Muscle layer of duodenum (tissue), 2 donors: ENCODE data around the gene TMEM151A.
A peak's percentile ranks its signal among the peaks of the same experiment; 100 is the strongest.
"Not testable (repeated sequence)": the region's sequence is repeated elsewhere in the genome, so short reads cannot be mapped to it uniquely, and the experiment has no call there.

ENCODE experiments used
- H3K27ac ChIP-seq: one replicate; pipeline ENCODE4 v1.7.0; 2013; ENCODE audit warnings: mild to moderate bottlenecking, low read length
- H3K27me3 ChIP-seq: one replicate; pipeline ENCODE4 v1.7.0; 2013; ENCODE audit warnings: low read depth, mild to moderate bottlenecking, control low read depth, low read length
- H3K36me3 ChIP-seq, 2 donors: one replicate each; pipeline ENCODE4 v1.7.0; 2013; ENCODE audit warnings: low read length in 2 of 2, control low read depth in 1 of 2, mild to moderate bottlenecking in 1 of 2; ENCODE audit not compliant: insufficient read depth in 2 of 2, control insufficient read depth in 1 of 2
- H3K4me1 ChIP-seq, 2 donors: one replicate each; pipeline ENCODE4 v1.7.0; 2013; ENCODE audit warnings: low read length in 2 of 2, mild to moderate bottlenecking in 2 of 2, control low read depth in 1 of 2, moderate library complexity in 1 of 2; ENCODE audit not compliant: insufficient read depth in 2 of 2, control insufficient read depth in 1 of 2
- H3K4me3 ChIP-seq, 2 donors: one replicate each; pipeline ENCODE4 v1.7.0; 2013; ENCODE audit warnings: low read length in 2 of 2, low read depth in 1 of 2, mild to moderate bottlenecking in 1 of 2
- H3K9me3 ChIP-seq, 2 donors: one replicate each; pipeline ENCODE4 v1.7.0; 2013; ENCODE audit warnings: low read length in 2 of 2, control low read depth in 1 of 2, mild to moderate bottlenecking in 1 of 2; ENCODE audit not compliant: control insufficient read depth in 1 of 2
- donor health status: healthy.

TMEM151A gene

DNA sequence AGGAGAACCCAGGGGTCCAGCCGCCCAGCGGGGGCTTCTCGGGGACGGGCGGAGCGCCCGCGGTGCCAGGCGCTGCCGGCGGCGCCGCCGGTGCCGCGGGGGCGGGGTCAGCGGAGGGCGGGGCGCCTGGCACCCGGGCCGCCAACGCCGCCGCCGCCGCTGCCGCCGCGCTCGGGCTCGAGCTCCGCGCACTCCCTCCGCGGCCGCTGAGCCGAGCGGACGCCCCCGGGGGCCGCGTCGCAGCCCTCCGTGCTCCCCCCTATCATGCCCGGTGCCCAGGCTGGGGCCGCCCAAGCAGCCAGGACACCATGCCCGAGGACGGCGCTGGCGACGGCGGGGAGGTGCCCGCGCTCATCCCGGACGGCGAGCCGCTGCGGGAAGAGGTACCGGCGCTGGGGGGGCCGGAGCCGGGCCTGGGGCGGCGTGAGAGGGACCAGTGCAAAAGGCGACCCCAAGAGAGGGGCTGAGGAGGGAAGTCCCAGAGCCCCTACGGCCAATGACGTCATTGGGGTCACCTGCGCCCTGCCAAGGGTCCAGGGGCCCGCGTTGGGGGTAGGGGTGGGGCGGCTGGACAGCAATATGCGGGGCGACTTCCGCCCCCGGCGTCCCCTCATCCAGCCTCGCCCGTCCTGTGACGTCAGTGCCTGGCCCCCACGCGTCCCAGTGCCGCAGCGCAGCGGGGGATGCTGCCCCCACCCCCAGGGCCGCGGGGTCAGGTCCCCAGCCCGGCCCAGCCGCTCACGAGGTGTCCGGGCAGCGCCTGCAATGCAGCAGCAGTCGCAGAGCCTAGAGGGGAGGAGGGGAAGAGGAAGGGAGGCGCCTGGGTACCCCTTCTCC is at the start of gene TMEM151A:
TMEM151A (plus strand) TSS at position 189 of the 837 bp plus-strand sequence; CDS start at position 309, 120 bp downstream.
- no peaks in the 10 kb centered on the region for H3K9me3 ChIP-seq
- H3K4me3 ChIP-seq = peak within 1 kb of the TSS in 1 of 2 donors; percentile 48
- no peak within 1 kb of the TSS for H3K27ac ChIP-seq
- peaks cover 12 to 30% of the 10 kb centered on the region in 2 donors for H3K4me1 ChIP-seq
- H3K27me3 ChIP-seq = peaks cover 21% of the 10 kb centered on the region
- peaks cover 0 to 7% of the 10 kb centered on the region in 2 donors for H3K36me3 ChIP-seq

DNA sequence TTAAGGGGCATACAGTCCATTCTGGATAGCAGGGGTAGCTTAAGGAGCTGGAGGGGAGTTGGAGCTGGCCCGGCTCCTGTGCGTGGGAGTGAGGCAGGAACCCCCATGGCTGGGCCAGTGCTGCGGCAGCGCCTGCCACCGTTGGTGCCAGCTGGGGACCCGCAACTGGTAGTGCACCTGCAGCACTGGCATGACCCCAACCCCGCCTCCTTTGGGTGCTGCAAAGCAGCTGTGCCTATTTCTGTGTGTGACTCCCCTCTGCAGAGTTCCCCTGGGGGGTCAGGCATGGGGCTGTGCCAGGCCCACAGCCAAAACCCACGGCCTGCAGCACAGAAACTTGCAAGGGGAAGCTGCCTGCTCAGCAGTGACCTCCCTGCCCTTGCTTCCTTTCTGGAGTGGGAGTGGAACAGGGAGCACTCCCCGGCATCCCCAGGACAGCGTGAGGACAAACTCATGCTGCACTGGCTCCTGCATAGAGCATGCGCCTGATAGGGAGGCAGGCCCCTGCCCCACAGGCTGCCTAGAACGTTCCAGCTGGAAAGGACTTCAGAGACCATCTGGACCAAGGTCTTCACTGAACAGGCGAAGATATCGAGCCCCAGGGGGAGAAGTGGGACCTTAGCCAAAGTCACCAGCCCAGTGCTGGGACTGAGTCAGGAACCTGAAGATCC is 49.5 kb upstream of the TMEM151A start:
- no peaks in the 10 kb centered on the region for H3K4me1 ChIP-seq
- no peak overlapping the region for H3K27ac ChIP-seq
- H3K4me3 ChIP-seq = no peak overlapping the region
- H3K9me3 ChIP-seq = no peaks in the 10 kb centered on the region
- no peaks in the 10 kb centered on the region for H3K27me3 ChIP-seq
- peaks cover 37 to 68% of the 10 kb centered on the region in 2 donors for H3K36me3 ChIP-seq

DNA sequence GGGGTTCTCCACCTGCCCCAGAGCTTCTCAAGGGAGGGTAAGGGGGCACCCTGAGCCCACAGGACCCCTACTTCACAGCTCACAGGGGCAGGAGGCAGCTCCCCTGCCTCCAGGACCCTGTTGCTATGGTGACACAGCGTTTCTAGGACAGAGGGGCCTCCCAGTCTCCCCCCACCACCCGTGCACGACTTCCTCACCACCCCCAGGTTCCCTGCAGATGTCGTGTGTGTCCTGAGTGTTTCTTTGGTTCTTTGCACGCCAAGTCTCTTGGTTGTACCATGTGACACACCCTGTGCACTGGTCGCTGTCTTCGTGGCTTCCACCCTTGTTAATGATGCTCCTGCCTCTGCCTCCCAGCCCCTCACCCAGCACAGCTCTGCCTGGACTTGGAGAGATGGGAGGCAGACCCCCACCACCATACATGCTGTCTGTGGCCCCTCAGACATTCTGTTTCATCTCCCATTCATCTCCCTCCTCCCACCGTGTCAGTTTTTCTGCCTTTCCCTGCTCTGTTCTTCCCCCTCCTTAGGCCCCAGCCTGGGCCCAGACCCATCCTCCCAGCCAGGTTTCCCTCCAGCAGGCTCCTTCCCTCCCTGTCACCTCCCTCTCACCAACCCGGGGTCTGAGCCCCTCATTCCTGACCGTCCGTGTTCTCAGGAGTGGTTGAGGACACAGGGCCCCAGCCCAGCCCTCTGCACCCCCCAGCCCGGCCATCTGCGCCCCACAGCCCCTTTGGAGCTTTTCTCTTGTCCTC is 47.7 kb upstream of the TMEM151A start:
- no peaks in the 10 kb centered on the region for H3K27me3 ChIP-seq
- no peak overlapping the region for H3K4me3 ChIP-seq
- H3K27ac ChIP-seq = no peak overlapping the region
- H3K36me3 ChIP-seq = peaks cover 33 to 56% of the 10 kb centered on the region in 2 donors
- no peaks in the 10 kb centered on the region for H3K4me1 ChIP-seq
- H3K9me3 ChIP-seq = no peaks in the 10 kb centered on the region

DNA sequence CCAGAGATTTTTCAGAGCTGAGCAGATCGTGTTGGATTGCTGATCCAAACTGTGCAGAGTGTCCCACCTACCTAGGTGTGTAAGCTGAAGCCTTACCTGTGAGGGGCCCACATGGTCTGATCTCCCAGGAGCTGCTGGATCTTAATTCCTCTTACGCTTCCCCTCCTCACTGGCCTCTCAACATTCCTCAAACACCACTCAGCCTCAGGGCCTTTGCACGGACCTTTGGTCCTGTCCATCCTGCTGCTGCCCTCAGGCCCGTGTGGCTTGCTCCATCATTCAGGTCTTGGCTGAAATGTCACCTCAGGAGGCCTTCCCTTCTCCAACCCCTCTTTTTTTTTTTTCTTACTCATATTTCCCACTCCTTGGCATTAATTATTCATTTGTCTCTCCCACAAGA is 44.4 kb upstream of the TMEM151A start:
- no peak overlapping the region for H3K27ac ChIP-seq
- H3K9me3 ChIP-seq = no peaks in the 10 kb centered on the region
- H3K27me3 ChIP-seq = no peaks in the 10 kb centered on the region
- peaks cover 12 to 24% of the 10 kb centered on the region in 2 donors for H3K36me3 ChIP-seq
- no peak overlapping the region for H3K4me3 ChIP-seq
- no peaks in the 10 kb centered on the region for H3K4me1 ChIP-seq

DNA sequence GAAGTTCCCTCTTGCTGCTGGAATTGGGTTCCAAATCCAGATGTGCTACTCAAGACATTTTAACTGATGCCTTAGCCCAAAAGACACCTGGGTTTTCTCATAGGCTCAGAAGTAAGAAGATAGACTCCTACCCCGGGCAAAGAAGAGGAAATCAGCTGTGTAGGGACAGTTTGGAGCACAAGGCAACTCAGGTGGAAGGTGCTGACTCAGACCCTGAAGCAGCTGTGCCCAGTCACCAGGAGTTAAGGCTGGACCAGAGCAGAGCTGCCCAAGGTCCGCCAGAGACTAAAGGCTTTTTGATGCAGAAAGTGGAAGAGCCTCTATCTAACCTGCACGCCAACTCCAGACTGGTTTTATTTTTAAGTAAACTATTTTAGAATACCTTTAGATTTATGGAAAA is 43.9 kb upstream of the TMEM151A start:
- H3K4me1 ChIP-seq = no peaks in the 10 kb centered on the region
- peaks cover 12 to 19% of the 10 kb centered on the region in 2 donors for H3K36me3 ChIP-seq
- no peak overlapping the region for H3K4me3 ChIP-seq
- no peak overlapping the region for H3K27ac ChIP-seq
- H3K27me3 ChIP-seq = no peaks in the 10 kb centered on the region
- H3K9me3 ChIP-seq = no peaks in the 10 kb centered on the region

DNA sequence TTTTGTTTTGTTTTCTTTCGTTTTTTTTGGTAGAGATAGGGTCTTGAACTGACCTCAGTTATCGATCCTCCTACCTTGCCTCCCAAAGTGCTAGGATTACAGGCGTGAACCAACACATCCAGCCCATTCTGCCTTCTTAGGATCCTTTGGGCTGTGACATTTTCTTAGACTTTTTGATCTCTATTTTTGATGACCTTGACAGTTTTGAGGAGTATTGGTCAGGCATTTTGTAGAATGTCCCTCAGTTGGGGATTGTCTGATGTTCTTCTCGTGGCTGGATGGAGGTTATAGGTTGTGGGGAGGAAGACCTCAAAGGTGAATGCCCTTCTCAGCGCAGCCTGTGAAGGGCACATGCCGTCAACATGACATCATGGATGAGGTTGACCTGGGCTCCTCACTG is 42.8 kb upstream of the TMEM151A start:
- Histone ChIP-seq H3K4me3 (no peak overlapping the region), H3K27ac (no peak overlapping the region), H3K4me1 (no peaks in the 10 kb centered on the region), H3K27me3 (no peaks in the 10 kb centered on the region), H3K9me3 (no peaks in the 10 kb centered on the region), H3K36me3 (peaks cover 8 to 9% of the 10 kb centered on the region in 2 donors)

DNA sequence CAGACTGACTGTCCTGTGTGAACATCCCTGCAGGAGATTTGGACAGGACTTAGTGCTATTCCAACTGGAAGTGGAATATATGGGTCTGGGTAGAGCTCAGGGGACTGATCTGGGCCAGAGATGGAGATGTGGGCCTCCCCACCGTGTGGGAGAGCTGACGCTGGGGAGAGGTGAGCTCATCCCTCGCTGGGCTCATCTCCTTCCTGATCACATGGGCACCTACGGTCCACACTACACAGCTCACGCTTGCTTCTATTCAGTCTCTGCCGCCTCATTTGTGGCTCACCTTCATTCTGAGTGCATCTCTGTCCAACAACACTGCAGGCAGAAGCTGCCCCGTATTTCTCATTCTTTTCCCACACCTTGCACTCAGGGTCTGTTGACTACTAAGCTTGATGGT is 39.9 kb upstream of the TMEM151A start:
- H3K9me3 ChIP-seq = no peaks in the 10 kb centered on the region
- no peak overlapping the region for H3K4me3 ChIP-seq
- peaks cover 0 to 4% of the 10 kb centered on the region in 2 donors for H3K4me1 ChIP-seq
- no peaks in the 10 kb centered on the region for H3K27me3 ChIP-seq
- H3K36me3 ChIP-seq = peaks cover 0 to 3% of the 10 kb centered on the region in 2 donors
- no peak overlapping the region for H3K27ac ChIP-seq

DNA sequence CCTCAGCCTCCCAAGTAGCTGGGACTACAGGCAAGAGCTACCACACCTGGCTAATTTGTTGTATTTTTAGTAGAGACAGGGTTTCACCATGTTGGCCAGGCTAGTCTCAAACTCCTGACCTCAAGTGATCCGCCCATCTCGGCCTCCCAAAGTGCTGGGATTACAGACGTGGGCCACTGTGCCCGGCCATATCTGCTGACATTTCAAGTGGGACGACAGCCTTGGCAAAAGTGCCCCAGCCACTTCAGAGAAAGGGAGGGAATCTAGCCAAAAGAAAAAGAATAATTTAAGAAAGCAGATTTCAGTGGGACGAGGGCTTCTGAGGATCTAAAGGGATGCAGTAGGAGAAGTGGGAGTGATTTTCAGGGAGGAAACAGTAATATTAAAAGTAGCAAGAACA is 38.6 kb upstream of the TMEM151A start:
- H3K4me3 ChIP-seq, H3K27ac ChIP-seq, H3K4me1 ChIP-seq, H3K27me3 ChIP-seq, H3K9me3 ChIP-seq, H3K36me3 ChIP-seq: not testable (repeated sequence)

DNA sequence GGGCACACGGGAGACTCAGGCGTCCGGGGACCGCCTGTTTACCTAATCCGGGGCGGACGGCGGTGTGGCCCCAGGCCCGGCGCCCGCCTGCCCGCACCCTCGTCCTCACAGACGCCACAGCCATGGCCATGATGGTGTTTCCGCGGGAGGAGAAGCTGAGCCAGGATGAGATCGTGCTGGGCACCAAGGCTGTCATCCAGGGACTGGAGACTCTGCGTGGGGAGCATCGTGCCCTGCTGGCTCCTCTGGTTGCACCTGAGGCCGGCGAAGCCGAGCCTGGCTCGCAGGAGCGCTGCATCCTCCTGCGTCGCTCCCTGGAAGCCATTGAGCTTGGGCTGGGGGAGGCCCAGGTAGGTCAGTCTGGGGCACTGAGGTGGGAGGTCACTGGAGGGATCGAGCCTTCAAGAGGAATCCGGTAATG is 33.2 kb upstream of the TMEM151A start:
- Histone ChIP-seq H3K9me3 (no peaks in the 10 kb centered on the region), H3K27me3 (no peaks in the 10 kb centered on the region), H3K27ac (peak overlapping the region; percentile 20), H3K36me3 (peaks cover 9 to 26% of the 10 kb centered on the region in 2 donors), H3K4me3 (peak overlapping the region; percentile 68 to 98), H3K4me1 (peaks cover 0 to 18% of the 10 kb centered on the region in 2 donors)

DNA sequence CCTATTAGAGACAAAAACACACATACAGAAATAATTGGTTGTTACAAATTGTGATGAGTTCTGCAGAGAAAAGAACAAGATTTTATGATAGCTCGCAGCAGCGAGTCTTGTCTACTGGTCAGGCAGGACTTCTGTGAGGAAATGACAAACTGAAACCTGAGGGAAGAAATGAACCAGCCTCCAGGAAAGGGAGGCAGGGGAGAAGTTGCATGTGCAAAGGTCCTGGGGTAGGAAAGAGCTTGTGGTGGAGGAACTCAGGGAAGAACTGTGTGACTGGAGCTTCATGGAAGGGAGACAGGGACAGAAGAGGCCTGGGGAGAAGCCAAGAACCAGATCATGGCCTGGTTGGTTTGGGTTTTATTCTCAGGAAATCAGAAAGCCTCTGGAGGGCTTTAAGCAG is 32.5 kb upstream of the TMEM151A start:
- peaks cover 9 to 33% of the 10 kb centered on the region in 2 donors for H3K36me3 ChIP-seq
- H3K27me3 ChIP-seq = no peaks in the 10 kb centered on the region
- H3K4me1 ChIP-seq = peaks cover 0 to 18% of the 10 kb centered on the region in 2 donors
- no peak overlapping the region for H3K4me3 ChIP-seq
- no peaks in the 10 kb centered on the region for H3K9me3 ChIP-seq
- H3K27ac ChIP-seq = no peak overlapping the region

DNA sequence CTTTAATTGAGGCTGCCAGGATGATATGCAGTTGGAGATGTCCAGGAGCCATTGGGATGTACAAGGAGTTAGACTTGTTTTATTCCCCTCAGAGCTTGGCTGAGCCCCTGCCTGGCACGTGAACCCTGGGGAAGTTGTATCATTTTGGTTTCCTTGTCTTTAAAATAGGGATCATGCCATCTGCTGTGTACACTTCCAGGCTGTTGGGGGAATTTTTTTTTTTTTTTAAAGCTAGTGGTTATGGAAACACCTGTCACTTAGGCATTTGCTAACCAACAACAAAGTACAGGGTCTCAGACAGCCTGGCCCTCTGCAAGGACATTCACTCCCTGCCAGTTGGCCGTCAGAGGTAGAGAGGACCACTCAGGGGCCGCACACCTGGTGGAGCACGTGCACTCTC is 31.7 kb upstream of the TMEM151A start:
- peaks cover 9 to 38% of the 10 kb centered on the region in 2 donors for H3K36me3 ChIP-seq
- H3K27ac ChIP-seq = no peak overlapping the region

More for the DNA sequence above, 31.7 kb upstream of the TMEM151A start:
- Histone ChIP-seq H3K9me3 (no peaks in the 10 kb centered on the region), H3K4me3 (no peak overlapping the region), H3K4me1 (peaks cover 0 to 18% of the 10 kb centered on the region in 2 donors), H3K27me3 (no peaks in the 10 kb centered on the region)
